ENCODE measurements around the gene GABARAPL1.
A peak's percentile ranks its signal among the peaks of the same experiment; 100 is the strongest.

GABARAPL1 gene

DNA sequence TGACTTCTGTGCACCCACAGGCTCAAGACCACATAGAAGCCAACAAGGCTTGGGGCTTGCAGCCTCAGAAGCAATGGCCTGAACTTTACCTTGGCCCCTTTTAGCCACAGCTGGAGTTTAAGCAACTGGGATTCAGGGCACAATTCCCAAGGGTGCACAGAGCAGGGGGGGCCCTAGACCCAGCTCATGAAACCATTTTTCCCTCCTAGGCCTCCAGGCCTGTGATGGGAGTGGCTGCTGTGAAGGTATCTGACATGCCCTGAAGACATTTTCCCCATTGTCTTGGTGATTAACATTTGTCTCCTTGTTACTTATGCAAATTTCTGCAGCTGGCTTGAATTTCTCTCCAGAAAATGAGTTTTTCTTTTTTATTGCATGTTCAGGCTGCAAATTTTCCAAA lies 21.9 kb downstream of the GABARAPL1 start:
- DNase-seq (ENCODE audit: low spot score) = no peak

DNA sequence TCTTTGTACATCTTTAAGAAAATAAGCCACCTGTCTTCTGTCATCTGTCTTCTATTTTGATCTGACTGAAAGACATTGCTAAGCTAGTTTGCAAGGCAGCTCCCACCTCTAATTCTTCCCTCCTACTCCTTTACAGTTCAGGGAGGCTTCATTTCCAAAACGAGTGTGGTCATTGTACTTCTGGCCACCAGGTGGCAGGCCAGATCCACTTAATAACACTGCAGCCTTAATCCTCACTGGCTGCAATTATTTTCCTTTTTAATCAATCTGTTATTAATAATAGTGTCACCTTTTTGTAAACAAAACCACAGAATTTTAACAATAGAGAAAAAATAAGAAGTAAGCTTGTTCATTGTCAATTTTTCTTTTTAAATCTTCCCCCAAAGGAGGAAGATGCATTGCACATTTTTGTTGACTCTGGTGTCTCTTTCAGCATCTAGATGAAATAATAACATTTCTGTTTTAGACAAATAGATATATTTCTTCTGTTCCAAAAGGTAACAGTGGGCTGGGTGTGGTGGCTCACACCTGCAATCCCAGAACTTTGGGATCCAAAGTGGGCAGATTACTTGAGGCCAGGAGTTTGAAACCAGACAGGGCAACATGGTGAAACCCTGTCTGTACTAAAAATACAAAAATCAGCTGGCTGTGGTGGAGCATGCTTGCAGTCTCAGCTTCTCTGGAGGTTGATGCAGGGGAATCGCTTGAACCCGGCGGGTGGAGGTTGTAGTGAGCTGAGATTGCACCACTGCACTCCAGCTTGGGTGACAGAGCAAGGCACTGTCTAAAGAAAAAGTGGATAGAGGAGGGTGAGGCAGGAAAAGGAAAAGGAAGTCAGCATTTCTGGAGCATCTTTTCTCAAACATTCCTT lies 23.3 kb downstream of the GABARAPL1 start:
- DNase-seq (ENCODE audit: low spot score) = peak; percentile 54

GRCh38 chr12:10236720-10237119 lies 24.0 kb downstream of the GABARAPL1 start:
- DNase-seq (ENCODE audit: low spot score) = no peak

DNA sequence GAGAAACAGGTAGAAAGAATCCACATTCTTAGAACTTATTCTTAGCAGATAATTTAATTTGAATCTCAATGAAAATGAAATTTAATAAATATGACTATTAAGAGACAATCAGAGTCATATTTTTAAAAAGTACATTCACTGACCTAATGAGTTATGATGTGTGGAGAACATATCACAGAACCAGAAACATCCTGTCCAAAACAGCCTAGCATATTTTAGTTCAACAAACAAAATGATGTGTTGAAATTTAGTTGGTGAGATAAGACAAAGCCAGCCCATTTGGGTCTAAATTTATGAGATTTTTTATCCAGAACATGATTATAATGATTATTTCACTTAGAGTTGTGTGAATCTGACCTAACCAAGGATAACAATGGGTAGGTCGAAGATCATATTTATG lies 25.8 kb downstream of the GABARAPL1 start:
- no peak for DNase-seq (ENCODE audit: low spot score)

DNA sequence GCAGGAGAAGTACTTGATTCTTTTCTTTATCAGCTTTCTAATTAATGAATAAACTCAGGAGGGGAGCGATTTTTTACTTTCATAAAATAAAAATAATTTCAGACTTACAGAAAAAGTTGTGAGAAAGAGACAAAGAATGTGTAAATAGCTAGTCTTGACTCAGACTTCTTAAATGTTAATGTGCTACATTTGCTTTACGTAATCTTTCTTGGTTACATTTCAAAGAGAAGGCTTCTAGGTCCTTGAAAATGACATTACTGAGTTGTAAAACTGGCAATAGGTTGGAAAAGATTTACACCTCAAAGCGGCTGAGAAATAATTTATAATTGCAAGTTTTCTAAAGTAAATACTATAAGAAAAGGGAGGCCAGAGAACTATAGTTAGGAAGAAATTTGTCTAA lies 28.6 kb downstream of the GABARAPL1 start:
- DNase-seq (ENCODE audit: low spot score) = no peak

DNA sequence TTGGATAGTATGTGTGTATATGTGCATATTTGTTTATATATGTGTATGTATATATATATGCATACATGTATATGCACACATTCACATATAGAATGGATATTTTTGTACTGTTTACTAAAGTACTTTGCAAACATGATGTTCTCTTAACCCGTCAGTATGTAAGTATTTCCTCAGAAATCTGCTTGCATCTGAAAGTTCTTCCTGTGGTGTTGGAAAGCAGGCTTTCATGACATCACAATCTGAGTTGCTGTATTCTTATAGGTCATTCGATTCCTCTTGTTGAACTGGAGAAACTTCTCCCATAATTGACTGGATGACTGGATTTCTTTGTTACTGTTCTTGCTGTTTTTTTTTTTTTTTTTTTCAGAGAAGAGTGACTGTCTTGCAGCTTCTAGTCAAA lies 29.1 kb downstream of the GABARAPL1 start:
- DNase-seq (ENCODE audit: low spot score) = no peak

GRCh38 chr12:10242539-10242938 lies 29.9 kb downstream of the GABARAPL1 start:
- no peak for DNase-seq (ENCODE audit: low spot score)

DNA sequence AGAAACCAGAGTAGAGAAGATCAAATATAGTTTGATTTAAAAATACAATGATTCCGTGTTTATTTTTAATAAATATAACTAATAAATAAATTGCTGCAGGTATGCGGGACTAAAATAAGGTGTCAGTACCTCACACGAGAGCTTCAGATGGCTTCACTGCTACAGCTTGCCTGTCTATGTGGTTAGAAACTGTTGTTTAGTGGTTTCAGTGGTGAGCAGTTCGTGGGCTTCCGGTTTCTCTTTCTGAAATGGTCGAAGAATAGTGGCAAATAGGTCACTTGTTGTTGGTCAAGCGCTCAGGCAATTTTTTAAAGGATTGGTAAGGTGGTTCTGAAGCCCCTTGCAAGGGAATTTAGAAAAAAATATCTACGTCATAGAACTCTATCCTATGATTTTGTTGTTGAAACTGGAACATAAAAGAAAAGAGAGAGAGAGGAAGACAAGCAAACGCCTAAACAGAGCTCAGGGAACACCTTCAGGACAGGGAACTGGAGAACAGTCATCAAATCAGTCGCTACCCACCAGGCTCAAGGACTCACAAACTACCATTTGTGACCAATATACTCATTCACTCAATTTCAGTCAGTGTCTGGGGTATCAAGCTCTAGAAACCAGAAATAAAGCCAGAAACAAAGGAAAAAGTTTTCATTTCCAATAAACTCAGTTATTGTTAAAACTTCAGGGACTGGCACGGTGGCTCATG lies 31.3 kb downstream of the GABARAPL1 start:
- no peak for DNase-seq (ENCODE audit: low spot score)

DNA sequence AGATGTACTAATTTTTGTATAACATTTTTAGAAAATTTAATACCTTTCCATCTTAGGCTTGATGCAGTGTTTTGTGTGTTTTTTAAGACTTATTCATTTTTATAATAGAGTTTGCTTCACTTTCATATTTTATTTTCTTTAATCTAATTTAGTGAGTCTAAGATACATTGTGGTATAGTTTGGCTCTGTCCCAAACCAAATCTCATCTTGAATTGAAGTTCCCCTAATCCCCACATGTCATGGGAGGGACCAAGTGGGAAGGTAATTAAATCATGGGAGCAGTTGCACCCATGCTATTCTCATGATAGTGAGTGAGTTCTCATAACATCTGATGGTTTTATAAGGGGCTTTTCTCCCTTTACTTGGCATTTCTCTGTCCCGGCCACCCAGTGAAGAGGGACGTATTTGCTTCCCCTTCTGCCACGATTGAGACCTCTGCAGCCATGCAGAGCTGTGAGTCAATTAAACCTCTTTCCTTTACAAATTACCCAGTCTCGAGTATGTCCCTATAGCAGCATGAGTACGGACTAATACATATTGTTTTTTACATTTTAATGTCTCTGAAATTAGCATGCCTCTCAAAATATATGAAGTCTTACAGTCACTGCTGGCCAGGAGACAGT lies 34.9 kb downstream of the GABARAPL1 start:
- DNase-seq (ENCODE audit: low spot score) = no peak

GRCh38 chr12:10249690-10250455 lies 37.2 kb downstream of the GABARAPL1 start:
- no peak for DNase-seq (ENCODE audit: low spot score)

- DNase-seq (ENCODE audit: low spot score) = no peak
Observed at GRCh38 chr12:10251669-10252068, 39.0 kb downstream of the GABARAPL1 start.

- DNase-seq (ENCODE audit: low spot score) = no peak
Observed at GRCh38 chr12:10252201-10252600, 39.5 kb downstream of the GABARAPL1 start.

DNA sequence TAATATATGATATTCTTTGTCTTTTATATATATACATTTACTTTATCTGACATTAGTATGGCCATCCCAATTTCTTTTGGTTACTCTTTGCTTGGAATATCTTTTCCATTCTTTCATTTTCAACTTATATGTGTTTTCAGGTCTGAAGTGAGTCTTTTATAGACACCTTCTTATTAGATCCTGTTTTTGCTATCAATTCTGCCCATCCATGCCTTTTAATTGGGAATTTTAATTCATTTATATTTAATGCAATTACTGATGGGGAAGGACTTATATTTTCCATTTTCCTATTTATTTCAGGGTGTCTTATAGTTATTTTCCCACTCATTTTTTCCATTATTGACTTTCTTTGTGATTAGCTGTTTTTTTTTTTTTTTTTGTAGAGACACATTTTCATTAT lies 43.4 kb downstream of the GABARAPL1 start:
- DNase-seq (ENCODE audit: low spot score) = no peak

- DNase-seq (ENCODE audit: low spot score) = no peak
Observed at GRCh38 chr12:10260927-10261326, 48.2 kb downstream of the GABARAPL1 start.

GRCh38 chr12:10268037-10268436 lies 55.4 kb downstream of the GABARAPL1 start:
- no peak for DNase-seq (ENCODE audit: low spot score)

- no peak for DNase-seq (ENCODE audit: low spot score)
Observed at GRCh38 chr12:10272467-10272866, 59.8 kb downstream of the GABARAPL1 start.
